ENCODE data around the gene QRFP.

QRFP gene

DNA sequence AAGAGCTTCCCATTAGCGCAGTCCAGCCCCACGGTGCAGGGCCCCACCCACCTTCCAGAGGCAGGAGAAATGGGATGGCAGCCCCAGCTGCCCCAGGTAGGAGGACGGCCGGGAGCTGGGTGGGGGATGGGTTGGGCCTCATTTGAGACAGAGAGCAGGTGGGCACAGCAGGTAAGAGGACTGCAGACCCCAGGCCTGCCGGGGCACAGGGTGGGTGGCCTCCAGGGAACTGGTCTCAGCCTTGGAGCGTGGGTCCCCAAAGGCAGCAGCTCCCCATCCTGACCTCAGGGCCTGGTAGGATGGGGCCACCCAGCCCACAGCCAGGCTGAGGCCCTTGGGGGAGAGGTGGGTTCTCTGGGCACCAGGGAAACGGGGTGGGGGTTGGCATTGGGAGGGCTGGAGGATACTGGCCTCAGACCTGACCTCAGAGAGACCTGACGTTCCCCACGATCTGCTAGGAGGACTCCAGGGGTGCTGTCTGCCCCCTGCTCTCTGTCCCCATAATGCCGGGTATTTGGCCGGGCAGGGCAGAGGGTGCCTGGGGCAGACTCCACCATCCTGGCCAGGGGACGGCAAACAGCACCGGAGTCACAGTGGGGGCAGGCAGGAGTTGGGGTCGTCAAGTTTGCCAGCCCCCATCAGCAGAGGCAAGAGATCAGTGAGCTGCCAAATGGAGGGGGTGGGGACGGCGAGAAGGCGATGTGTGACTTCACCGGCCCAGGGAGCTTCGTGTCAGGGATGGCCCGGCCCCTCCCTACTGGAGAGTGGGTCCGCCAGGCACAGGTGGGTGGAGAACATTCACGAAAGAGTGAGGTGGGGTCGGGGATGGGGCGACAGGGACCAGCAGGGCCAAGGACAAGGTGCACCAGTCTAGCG, 6.8 kb upstream of the QRFP start:
- DNase-seq: no peak

DNA sequence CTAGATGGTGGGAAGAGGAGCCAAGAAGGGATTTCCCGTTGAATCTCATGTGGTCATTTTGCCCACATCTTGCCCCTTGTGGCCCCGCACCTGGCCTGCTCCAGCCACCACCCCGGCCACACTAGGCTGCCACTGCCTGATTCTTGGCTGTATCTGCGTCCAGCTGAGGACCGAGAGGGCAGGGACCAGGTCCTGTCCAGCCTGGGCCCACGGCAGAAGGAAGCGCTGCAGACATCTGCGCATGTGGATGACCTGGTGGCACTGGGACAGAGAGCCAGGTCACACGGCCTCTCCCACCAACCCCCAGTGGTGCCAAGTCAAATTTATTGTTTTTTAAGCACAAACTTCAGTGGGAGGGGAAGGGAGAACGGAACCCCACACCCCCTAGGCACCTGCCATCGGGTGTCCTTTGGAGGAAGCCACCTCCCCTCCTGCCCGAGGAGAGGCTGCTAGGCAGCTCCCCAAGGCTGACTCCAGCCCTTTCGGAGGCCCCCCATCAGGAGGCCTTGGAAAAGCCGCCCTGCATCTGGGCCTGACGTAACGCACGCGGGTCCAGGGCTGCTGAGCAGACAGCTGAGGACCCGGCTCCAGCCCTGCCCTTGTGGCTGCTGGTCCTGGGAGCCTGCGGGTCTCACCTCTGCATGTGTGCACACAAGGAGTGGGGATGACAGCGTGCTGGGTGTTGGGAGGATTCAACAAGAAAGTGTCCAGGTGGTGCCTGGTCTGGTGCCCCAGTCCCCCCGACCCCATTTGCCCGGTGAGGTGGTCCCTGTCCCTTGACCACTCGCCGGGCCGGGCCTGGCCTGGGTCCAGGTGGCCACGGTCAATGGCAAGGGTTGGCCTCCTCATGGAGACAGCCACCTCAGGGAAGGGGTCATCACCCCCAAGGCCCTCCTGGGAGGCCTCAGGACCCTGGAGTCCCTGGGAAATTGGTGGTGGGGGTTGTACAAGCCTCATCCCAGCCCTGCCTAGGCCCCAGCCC, 5.9 kb upstream of the QRFP start:
- DNase-seq: no peak

DNA sequence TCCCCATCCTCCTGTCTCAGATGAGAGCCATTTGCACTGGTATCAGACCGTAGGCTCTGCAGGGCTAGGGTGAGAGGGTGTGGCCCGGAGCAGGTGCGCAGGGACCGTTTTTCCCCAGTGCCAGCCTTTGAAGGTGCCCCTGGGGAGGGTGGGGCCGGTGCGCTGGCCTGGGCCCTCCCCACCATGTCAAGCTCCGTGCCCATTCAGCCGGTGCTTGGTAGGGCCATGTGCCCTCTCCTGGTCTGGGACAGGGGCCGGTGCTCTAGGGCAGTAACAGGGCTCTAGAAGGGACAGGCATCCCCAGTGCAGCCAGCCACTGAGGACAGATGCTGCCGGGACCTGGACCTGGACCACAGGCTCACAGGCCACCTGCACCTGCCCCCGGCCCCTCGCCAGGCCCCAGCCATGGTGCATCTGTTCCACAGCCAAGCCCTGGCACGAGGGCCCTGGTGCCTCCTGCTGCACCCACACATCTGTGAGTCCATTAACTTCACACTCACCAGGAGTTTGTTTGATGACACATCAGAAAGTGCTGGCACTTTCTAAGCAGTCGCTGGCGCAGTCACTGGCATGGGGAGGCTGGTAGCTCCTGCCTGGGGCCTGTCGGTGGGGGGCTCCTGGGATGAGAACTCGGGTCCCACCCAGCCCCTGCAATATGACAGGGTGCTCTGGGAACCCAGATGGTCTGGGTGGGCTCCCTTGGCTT, 5.0 kb upstream of the QRFP start:
- DNase-seq: no peak

DNA sequence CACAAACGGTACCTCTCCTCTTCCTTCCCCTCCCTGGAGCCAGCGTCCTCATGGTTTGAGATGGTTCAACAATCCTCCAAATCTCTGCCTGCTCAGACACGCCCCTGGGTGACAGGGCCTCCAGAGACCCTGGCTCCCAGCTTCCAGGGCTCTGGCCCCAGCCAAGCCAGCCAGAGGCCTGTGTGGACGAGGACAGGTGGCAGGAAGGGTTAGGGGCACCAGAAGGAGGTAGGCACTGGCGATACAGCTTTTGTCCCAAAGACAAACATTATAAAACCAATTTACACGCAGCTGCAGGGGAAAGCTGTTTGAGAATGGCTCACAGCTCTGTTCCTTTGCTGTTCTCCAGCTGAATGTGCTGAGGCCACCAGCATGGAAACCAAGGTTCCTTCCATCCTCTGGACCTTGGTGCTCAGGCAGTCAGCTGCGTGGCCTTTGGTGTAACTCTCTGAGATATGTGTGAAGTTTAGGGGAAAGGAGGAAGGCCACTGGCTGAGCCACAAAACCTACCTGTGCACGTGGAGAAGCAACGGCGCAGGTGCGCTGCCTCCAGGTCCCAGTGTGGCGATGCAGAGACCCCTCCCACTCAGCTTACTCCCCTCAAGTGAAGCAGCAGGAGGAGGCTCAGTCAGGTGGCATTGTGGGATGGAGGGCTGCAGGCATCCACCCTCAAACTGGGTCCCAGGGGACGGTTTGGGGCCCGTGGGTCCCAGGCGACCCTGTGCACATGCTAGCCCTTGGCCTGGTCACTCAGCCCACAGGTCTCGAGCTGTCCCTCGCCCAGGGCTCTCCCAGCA, 4.3 kb upstream of the QRFP start:
- DNase-seq: no peak

DNA sequence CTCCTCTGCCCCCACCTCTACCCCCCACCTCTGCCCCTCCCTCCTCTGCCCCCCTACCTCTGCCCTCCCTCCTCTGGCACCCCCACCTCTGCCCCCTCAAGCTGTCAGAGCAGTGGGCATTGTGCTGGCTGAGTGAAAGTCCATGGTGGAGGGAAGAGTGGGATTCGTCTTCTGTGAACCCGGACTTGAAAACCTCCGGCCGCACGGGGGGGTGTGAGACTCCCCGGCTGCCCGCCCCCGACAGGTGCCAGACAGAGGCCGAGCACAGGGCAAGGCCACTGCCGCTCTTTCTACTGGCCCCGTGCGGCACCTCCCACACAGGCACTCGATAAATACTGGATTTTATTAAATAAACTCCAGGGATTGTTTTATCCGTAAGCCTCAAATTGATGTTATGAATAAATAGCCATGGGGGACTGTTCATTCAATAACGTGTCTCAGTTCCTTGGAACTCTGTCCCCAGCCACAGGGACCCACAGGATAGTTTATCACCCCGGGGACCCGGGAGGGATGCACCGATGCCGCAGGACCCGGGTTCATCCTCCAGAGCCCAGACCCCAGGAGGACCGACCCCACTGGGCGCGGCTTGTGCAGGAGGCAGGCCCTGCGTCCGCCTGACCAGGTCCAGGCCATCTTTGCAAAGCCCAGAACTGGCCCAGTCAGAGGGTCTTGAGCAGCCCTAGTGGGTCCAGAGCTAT, 2.6 kb upstream of the QRFP start:
- DNase-seq: no peak

DNA sequence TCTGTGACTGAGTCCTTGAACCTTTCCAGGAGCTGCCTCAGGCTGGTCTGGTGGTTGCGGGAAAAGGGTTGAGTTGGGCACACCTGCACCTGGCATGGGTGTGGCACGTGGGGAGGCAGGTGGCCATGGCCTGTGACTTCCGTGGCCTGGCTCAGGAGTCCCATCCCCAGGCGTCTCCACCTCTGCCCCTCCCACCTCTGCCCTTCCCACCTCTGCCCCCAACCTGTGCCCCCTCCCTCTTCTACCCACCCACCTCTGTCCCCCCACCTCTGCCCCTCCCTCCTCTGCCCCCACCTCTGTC, 1.9 kb upstream of the QRFP start:
- DNase-seq: no peak

DNA sequence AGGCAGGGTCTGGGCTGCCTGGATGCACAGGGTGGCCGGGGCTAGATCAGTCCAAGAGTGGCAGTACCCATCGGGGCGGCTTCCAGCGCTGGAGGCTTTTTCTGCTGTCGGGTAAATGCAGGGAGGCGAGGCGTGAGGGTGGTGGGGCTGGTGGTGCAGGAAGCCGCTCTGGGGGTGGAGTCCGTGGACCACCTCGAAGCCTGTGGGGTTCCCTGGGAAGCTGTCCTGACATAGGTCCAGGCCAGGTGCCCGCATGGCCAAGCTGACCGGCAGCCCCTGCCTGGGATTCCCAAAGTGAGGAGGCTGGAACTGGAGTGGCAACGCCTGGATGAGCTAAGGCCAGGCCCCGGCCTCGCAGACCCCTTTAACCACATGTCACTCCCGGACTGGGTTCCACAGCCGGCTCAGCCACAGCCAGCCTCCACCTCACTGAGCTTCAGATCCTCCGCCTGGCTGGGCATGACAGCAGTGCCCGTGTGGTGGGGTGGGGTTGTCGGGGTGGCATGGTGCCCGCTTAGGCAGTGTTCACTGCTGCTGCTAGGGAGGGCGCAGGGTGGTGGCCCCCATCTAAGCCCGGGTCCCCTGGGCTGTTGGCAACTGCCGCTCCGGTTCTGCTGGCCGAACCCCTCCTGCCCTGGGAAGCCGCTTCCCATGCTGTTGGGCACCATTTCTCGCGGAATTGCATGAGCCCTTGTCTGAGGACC, 1.4 kb upstream of the QRFP start:
- no peak for DNase-seq

DNA sequence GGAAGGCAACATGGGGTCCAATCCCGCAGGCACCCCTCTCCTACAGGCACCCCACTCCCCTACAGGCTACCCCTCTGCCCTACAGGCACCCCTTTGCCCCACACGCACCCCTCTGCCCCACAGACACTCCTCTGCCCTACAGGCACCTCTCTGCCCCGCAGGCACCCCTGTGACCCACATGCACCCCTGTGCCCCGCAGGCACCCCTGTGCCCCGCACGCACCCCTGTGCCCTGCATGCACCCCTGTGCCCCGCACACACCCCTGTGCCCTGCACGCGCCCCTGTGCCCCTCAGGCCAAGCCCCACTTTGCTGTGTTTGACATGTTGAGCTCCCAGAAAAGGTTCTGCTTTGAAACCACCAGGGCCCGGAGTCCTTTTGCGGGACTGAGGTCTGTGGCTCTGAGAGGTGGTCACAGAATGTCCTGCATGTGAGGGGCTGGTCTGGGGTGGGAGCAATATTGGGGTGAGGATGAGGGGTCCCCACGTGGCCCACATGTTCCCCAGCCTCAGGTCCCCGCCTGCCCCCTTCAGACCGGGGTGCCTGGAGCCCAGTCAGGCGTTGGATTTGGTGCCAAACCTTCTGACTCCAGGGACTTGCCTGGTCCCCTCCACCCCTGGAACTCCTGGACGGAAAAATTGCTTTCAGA, 616 bp upstream of the QRFP start:
- DNase-seq: no peak

DNA sequence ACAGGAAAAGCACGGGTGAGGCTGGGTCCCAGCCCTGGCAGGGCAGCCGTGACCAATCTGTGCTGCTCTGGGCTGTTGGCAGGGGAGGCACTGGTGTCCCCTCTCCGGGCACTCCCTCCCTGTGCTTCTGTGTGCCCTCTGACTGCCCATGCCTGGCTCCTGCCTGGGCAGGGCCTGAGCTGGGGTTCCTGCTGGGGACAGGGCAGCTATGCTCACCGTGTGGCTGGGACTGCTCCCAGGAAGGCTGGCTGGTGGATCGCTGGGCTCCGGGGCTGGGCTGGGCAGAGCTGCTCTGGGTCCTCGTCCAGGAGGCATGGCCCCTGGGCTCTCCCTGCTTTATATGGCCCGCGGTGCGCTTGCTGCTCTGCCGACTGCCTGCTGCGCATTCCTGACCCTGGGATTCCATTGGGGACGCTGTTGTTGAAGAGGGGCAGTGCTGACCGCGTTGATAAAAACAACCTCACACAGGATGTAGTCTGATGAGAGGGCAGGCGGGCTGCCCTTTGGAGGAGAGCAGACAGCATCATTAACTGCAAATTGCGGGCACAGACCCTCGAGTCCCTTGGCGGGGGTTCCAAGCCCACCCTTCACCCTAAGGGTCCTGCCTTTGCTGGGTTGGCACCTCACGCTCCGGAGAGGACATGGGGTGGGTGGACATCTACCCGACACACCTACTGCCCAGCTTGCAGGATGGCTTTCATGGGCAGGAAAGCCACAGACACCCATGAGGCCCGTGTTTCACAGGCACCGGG, 955 bp downstream of the QRFP start:
- DNase-seq: no peak

DNA sequence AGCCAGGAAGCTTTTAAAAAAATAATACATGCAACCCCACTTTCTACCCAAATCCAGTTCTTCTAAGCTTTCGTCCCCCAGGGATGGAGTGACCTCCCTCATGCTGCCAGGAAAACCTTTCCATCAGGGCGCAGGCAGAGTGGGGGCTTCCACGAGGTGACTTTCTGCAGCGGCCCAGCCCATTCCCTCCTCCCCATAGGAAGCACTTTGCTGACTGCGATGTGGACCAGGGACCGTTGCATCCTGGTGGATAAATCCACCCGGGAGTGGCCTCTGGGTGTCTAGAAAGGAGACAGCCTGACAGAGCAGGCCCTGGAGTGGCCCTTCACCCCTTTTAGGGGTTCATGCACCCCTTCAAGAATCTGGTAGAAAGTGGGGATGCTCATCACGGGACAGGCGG, 1.6 kb downstream of the QRFP start:
- no peak for DNase-seq

DNA sequence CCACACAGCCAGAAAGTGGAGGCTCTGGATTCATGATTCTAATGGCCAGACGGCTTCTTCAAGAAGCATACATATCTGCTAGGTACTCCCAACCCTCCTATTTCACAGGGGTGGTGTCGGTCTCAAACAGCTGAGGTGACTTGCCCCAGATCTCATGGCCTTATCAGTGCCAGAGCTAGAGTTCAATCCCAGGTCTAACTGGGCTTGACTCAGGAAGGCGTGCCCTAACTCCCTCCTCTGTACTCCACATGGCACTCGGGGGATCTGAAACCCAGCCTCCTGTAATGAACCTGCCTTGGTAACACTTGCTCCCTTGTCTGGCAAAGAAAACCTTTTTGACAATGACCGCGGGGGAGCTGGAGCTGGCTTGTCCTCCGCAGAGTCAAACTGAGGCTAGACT, 2.1 kb downstream of the QRFP start:
- DNase-seq: no peak

DNA sequence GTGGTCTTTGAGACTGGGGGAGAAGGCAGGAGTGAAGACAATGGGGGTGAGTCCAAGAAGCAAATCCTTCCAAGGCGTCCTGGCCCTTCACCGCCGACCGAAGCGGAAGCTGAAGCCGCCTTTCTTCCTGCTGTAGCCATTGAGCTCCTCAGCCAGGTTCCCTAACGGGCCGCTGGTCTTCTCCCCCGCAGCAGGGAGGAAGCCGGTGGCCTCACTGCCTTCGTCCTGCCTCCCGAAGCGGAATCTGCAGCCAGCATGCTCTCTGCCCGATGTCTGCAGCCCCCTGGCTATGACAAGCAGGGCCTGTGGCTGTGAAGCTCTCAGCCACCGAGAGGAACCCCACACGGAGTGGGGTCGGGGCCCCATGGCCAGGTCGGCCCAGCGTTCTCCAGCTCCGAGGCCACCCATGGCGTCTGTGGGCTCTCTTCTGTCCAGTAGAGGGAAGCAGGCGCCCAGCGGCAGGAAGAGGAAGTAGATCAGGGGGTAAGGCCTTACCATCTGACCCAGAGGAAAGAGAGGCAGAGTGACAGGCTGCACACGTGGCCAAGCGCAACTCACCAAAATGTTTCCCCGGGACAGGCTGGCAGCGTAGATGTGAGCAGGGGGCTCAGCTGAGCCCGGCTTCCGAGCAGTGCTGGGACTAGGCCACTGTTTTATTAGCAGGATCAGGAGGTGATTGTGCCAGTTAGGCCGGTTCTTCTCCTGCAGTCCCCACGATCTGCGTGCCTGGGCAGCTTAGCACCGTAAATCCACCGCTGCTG, 3.1 kb downstream of the QRFP start:
- peak in 1 of 2 donors; percentile 46 for DNase-seq

DNA sequence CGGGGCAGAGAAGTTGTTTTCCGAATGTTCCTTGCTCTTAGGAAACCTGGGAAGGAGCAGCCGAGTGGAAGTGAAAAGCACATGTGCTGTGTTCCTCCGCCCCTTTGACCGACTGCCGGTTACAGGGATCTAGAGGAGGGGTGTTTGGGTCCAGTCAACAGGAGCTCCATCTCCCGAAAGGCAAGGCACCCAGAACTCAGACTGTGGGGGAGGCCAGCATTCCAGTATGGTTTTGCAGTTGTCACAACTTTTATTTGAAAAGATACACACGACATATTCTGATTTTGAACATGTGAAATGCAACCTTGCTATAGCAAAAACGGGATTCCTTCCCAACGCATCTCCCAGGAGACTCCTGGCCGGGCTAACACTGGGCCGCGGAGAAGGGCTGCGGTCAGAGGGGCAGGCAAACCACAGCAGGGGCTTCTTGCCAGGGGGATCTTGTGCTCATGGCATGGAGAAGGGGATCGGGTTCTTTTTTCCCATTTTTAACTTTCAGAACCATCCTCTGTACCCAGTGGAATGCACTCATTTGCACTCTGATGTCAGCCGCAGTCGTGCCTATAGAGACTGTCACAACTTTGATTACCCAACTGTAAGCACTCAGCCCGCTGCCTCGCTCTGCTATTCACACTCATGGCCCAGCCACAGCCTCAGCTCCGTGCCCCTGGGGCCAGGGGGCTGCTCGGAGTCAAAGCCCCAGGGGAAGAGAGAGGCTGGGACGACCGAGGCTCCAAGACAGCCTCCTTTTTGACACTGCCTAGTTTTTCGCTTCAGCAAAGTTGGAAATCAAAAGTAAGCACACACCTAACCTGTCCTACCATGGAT, 3.9 kb downstream of the QRFP start:
- no peak for DNase-seq

DNA sequence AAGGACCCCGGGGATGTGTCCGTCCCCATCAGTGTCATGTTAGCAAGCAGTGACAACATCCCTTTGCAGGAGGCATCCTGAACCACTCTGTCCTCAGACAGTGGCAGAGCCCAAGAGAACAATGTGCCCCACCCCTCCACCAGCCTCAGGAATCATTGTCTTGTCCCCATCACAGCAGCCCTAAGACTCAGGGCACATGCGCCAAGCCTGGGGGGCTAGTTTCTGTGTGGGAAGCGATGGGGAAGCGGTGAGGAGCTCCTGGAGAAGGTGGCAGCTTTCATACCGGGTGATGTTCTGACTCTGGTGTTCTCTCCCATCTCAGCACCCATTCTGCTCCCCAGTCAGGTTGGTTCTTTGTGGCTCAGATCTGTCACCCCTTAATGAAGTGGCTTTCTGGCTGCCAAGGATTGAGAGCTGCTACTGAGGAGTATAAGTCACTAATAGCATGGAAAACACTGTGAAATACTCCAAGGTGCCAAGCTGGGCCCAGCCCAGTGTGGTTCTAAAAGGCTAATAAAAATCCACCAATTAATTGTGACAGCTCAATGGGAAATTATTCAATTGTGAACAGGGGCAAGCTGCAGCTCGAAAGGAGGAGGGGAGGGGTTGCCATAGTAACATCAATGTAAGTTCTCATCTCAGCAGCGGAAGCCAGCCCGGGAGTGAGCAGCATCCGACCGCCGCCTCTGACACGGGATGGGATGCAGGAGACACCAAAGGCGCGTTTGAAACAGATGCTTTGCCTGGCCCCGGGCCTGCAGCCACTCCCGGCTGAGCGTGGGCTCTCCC, 4.7 kb downstream of the QRFP start:
- DNase-seq: no peak

DNA sequence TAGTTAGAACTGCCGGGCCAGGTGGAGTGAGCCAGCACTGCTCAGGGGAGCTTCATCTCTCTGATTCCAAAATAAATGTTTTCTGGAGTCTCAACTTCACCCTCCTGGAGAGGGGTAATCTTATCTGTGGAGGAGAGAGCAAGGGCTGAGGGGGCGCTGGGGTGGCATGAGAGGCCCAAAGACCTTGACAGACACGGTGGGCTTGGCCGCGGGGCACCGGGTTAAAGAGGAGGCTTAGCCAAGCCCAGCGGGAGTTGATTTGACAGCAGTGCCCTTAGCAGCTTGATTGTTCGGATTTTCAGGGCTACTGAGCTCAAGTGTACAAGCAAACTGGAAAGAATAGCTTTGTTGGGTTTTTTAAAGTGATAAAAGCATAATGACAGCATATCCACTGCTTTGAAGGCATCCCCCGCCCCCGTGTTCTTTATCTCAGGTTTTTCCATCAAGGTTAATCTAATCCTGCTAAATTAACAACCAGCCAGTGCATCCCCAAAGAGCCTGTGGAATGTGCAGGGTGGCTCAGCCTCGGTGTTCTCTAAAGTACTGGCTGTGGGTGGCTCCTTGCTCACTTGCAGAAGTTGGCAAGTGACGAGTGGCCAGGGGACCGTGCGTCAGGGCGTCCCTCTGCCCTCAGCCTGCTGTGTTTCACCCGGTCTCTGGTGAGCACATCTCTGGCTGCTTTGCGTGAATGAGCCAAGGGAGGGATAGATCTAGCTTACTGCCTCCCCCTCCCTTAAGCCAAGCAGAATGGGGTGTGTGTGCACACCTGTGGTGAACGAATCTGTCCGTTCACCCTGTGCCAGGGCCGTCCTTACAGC, 5.5 kb downstream of the QRFP start:
- DNase-seq: no peak

DNA sequence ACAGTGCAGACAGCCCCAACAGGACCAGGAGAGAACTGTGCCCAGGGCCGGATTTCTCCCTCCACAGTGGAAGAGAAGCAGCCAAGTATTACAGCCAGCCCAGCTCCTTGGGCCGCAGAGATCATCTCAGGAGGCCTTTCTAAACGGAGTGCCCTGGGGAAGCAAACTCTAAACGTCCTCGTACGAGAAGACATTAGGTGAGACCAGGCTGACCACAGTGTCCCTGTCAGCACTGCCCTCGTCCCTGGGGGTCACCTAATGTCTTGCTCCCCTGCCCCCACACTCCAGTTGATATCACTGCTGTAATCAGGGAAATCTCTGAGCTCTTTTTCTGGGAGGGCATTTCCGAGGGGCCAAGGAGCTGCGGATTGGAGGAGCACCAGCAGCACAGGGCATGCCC, 6.5 kb downstream of the QRFP start:
- no peak for DNase-seq
